Epithelial cell of proximal tubule (primary cell): ENCODE data around the gene SRSF8. TPM values are rescaled to one million over a fixed set of nuclear protein-coding genes. Genes with fewer than 3 reads are reported as not detected.
"Not testable (repeated sequence)": the region's sequence is repeated elsewhere in the genome, so short reads cannot be mapped to it uniquely, and the experiment has no call there.

Experiments used
- DNase-seq: peaks from one replicate; pipeline ENCODE4 v3.0.0-alpha.2; 2011; ENCODE audit warnings: low read depth
- H3K4me3 ChIP-seq: 2 replicates; pipeline ENCODE4 v1.5.1; 2011; ENCODE audit warnings: low read depth, mild to moderate bottlenecking, low read length
- CTCF ChIP-seq: conservative IDR thresholded peaks from 2 replicates; pipeline ENCODE4 v1.5.1; 2012; ENCODE audit warnings: low read depth, mild to moderate bottlenecking, low read length
- total RNA-seq: library from RNA; depleted of rRNA; stranded (reverse); fragments of >200 nt; gene quantifications from 2 replicates; pipeline ENCODE4 v1.2.3, GENCODE V29; 2015

Gene SRSF8
- total RNA-seq, 1 donor from 2014 or later, result 16.9 TPM

GRCh38 chr11:95042906-95043305 is 23.8 kb upstream of the SRSF8 start:
- DNase-seq, result no peak
- TF ChIP-seq CTCF, result no peak
- H3K4me3 ChIP-seq, result no peak overlapping the region

- no peak overlapping the region for H3K4me3 ChIP-seq
- no peak for TF ChIP-seq CTCF
- no peak for DNase-seq
Observed at GRCh38 chr11:95044010-95044409, 22.7 kb upstream of the SRSF8 start.

- TF ChIP-seq CTCF, result no peak
- no peak overlapping the region for H3K4me3 ChIP-seq
- DNase-seq, result no peak
Observed at GRCh38 chr11:95045812-95046211, 20.9 kb upstream of the SRSF8 start.

GRCh38 chr11:95049122-95049521 is 17.6 kb upstream of the SRSF8 start, which contains the start of gene KDM4F:
TSS of gene KDM4F (plus strand) at chr11:95049422.
- not testable (repeated sequence) for H3K4me3 ChIP-seq, DNase-seq

- no peak for DNase-seq
- no peak overlapping the region for H3K4me3 ChIP-seq
- no peak for TF ChIP-seq CTCF
Observed at GRCh38 chr11:95050595-95051202, 16.0 kb upstream of the SRSF8 start.

GRCh38 chr11:95054356-95054755 is 12.4 kb upstream of the SRSF8 start:
- DNase-seq, result no peak
- no peak for TF ChIP-seq CTCF
- no peak overlapping the region for H3K4me3 ChIP-seq

- no peak overlapping the region for H3K4me3 ChIP-seq
- TF ChIP-seq CTCF, result no peak
Observed at GRCh38 chr11:95055283-95055897, 11.3 kb upstream of the SRSF8 start.

More at GRCh38 chr11:95055283-95055897, 11.3 kb upstream of the SRSF8 start:
- no peak for DNase-seq
